GM23248 (cell line): ENCODE results near the gene SLC33A1.

ENCODE experiments used
- EZH2 ChIP-seq: fragments of 200-600 bp; sonication (generic); IDR thresholded peaks from 2 replicates; pipeline ENCODE4 v1.6.1; 2018; ENCODE audit warnings: antibody characterized with exemption, mild to moderate bottlenecking; ENCODE audit not compliant: insufficient read depth, poor library complexity, severe bottlenecking
- EZH2phosphoT487 ChIP-seq: fragments of 200-600 bp; sonication (generic); IDR thresholded peaks from 2 replicates; pipeline ENCODE4 v1.6.1; 2018; ENCODE audit warnings: antibody characterized with exemption, moderate library complexity, mild to moderate bottlenecking, low read depth; ENCODE audit not compliant: insufficient read depth

DNA sequence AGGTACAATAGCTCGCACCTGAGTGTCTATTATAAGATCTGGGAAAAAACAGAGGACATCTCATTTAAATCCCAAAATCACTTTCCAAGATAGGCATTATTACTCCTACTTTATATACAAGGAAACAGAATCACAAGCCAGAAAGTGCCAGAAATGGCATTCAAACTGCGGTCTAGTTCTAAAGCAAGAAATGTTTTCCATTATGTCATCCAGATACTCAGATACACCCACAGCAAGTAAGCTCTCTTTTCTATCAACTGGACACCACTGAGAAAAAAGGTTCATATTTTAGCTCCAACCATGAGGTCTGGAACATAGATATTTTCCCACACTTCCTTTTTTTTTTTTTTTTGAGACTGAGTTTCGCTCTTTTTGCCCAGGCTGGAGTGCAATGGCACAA is 8.1 kb downstream of the SLC33A1 start:
- TF ChIP-seq EZH2 (no peak), EZH2phosphoT487 (no peak)
